ENCODE measurements around the gene OBSL1. TPM values are rescaled to one million over a fixed set of nuclear protein-coding genes. Genes with fewer than 3 reads are reported as not detected.

OBSL1 gene
- total and polyA plus RNA-seq, 2 of the 4 experiments (the other 2 are of a cell fraction) = 21.5 to 51.2 TPM

- Histone ChIP-seq H3K36me3 (ENCODE audit: control insufficient read depth, insufficient read depth, low read length) (peaks cover 19% of the 10 kb centered on the region; the same call in 1 of the 2 replicates), H2AK5ac (ENCODE audit: low read depth, low read length) (no peak overlapping the region), H4K20me1 (ENCODE audit: insufficient read depth, low read length) (no peaks in the 10 kb centered on the region), H3K9ac (ENCODE audit: low read depth, low read length) (no peak overlapping the region), H4K8ac (ENCODE audit: low read depth in 2 of 2, low read length in 2 of 2) (no peak overlapping the region), H4K91ac (ENCODE audit: insufficient read depth, low read depth, low read length) (no peak overlapping the region), H2BK120ac (ENCODE audit: low read depth, low read length) (no peak overlapping the region), H4K5ac (ENCODE audit: low read depth, low read length) (no peak overlapping the region), H3K27me3 (ENCODE audit: control insufficient read depth, insufficient read depth, low read length) (peaks cover 16% of the 10 kb centered on the region), H2AK9ac (replicated peaks; ENCODE audit: low read depth, low read length, poor library complexity) (no peak overlapping the region), H3K4ac (ENCODE audit: low read depth, low read length) (no peak overlapping the region), H2BK15ac (ENCODE audit: low read depth, low read length) (no peak overlapping the region), H3K14ac (replicated peaks; ENCODE audit: low read depth, low read length) (no peak overlapping the region), H3K27ac (ENCODE audit: insufficient read depth, low read length) (no peak overlapping the region), H3K4me3 (ENCODE audit: insufficient read depth, low read depth, low read length) (no peak overlapping the region), H3K9me1 (ENCODE audit: insufficient read depth, low read length) (no peaks in the 10 kb centered on the region), H2BK20ac (ENCODE audit: low read depth, low read length) (no peak overlapping the region), H3K4me2 (ENCODE audit: low read depth, low read length) (no peak overlapping the region), H3K56ac (ENCODE audit: extremely low read depth, insufficient read depth, low read length) (no peak overlapping the region), H2AFZ (replicated peaks; ENCODE audit: low read length, poor library complexity) (peak overlapping the region; percentile 53), H3K18ac (ENCODE audit: low read depth, low read length) (no peak overlapping the region), H3K4me1 (ENCODE audit: control insufficient read depth, insufficient read depth, low read length) (no peaks in the 10 kb centered on the region), H3K79me1 (ENCODE audit: low read depth in 1 of 2, low read length in 2 of 2) (no peaks in the 10 kb centered on the region), H3K23ac (ENCODE audit: low read depth, low read length) (no peak overlapping the region), H2BK5ac (ENCODE audit: low read depth, low read length, poor library complexity, severe bottlenecking) (no peak overlapping the region), H3K9me3 (ENCODE audit: control insufficient read depth, insufficient read depth, low read length) (no peaks in the 10 kb centered on the region)
- WGBS, 2 experiments (ENCODE audit: extremely low coverage in 2 of 2, insufficient read length in 1 of 2) = no CpG with 5 or more reads among the region's 3 CpGs
- ATAC-seq (ENCODE audit: low read depth) = no peak
- ChIA-PET CTCF (no interaction called here), POLR2A (ENCODE audit: unreplicated experiment) (no interaction called here)
- TF ChIP-seq CHD1 (IDR thresholded peaks at IDR 0.05; ENCODE audit: low read depth, low read length) (no peak), RAD21 (IDR thresholded peaks at IDR 0.05; ENCODE audit: low read length) (no peak), SMC3 (IDR thresholded peaks at IDR 0.05; ENCODE audit: low read depth, low read length) (no peak), POLR2A (IDR thresholded peaks at IDR 0.05; ENCODE audit: low read depth, low read length) (no peak), MXI1 (IDR thresholded peaks at IDR 0.05; ENCODE audit: borderline replicate concordance, low read depth, low read length) (no peak), MAFK (IDR thresholded peaks at IDR 0.05; ENCODE audit: low read depth, low read length) (no peak), BHLHE40 (IDR thresholded peaks at IDR 0.05; ENCODE audit: low read depth, low read length) (no peak), FOS (IDR thresholded peaks at IDR 0.05; ENCODE audit: low read depth, low read length) (no peak), MAZ (IDR thresholded peaks at IDR 0.05; ENCODE audit: borderline replicate concordance, low read depth, low read length) (no peak), CEBPB (IDR thresholded peaks at IDR 0.05; ENCODE audit: low read depth, low read length) (no peak), RFX5 (IDR thresholded peaks at IDR 0.05; ENCODE audit: low read depth, low read length) (no peak), NFE2L2 (IDR thresholded peaks at IDR 0.05; ENCODE audit: low read depth, low read length) (no peak), RCOR1 (IDR thresholded peaks at IDR 0.05; ENCODE audit: insufficient replicate concordance, low read length) (no peak)
- TF ChIP-seq, protein P1, sequence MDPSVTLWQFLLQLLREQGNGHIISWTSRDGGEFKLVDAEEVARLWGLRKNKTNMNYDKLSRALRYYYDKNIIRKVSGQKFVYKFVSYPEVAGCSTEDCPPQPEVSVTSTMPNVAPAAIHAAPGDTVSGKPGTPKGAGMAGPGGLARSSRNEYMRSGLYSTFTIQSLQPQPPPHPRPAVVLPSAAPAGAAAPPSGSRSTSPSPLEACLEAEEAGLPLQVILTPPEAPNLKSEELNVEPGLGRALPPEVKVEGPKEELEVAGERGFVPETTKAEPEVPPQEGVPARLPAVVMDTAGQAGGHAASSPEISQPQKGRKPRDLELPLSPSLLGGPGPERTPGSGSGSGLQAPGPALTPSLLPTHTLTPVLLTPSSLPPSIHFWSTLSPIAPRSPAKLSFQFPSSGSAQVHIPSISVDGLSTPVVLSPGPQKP (IDR thresholded peaks at IDR 0.05; ENCODE audit: borderline replicate concordance, low read depth, low read length) = no peak
- TF ChIP-seq, protein P2, sequence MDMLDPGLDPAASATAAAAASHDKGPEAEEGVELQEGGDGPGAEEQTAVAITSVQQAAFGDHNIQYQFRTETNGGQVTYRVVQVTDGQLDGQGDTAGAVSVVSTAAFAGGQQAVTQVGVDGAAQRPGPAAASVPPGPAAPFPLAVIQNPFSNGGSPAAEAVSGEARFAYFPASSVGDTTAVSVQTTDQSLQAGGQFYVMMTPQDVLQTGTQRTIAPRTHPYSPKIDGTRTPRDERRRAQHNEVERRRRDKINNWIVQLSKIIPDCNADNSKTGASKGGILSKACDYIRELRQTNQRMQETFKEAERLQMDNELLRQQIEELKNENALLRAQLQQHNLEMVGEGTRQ (IDR thresholded peaks at IDR 0.05; ENCODE audit: low read depth, low read length) = no peak
- TF ChIP-seq, protein P3, sequence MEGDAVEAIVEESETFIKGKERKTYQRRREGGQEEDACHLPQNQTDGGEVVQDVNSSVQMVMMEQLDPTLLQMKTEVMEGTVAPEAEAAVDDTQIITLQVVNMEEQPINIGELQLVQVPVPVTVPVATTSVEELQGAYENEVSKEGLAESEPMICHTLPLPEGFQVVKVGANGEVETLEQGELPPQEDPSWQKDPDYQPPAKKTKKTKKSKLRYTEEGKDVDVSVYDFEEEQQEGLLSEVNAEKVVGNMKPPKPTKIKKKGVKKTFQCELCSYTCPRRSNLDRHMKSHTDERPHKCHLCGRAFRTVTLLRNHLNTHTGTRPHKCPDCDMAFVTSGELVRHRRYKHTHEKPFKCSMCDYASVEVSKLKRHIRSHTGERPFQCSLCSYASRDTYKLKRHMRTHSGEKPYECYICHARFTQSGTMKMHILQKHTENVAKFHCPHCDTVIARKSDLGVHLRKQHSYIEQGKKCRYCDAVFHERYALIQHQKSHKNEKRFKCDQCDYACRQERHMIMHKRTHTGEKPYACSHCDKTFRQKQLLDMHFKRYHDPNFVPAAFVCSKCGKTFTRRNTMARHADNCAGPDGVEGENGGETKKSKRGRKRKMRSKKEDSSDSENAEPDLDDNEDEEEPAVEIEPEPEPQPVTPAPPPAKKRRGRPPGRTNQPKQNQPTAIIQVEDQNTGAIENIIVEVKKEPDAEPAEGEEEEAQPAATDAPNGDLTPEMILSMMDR (conservative IDR thresholded peaks at IDR 0.05; ENCODE audit: low read depth, low read length) = no peak
- no TSS peak for BruUV-seq (replicated peaks)
- intact Hi-C loops (cut with micrococcal nuclease) (no loop called here), in situ Hi-C loops (cut with MboI; ENCODE audit: low sequenced_read_pairs) (no loop called here), dilution Hi-C loops (cut with HindIII; ENCODE audit: low sequenced_read_pairs, unreplicated experiment) (no loop called here)
- no peak for DNase-seq
Observed at GRCh38 chr2:219618733-219619122, 47.4 kb upstream of the OBSL1 start.
